Endothelial cell of umbilical vein (primary cell): ENCODE results near the gene EIF2D.

Source experiments
- POLR2A ChIP-seq: IDR thresholded peaks from 2 replicates; pipeline ENCODE4 v1.6.1; 2012; ENCODE audit warnings: low read depth, mild to moderate bottlenecking, control low read depth, low read length
- TF ChIP-seq, protein P1 (sequence below), 2 donors: IDR thresholded peaks; 1 replicate in 1 of 2; 2 replicates in 1 of 2; pipeline ENCODE4 v1.5.1; 2011; ENCODE audit warnings: low read length in 2 of 2, mild to moderate bottlenecking in 2 of 2, moderate library complexity in 2 of 2, control low read depth in 1 of 2, inconsistent platforms in 1 of 2, low read depth in 1 of 2; ENCODE audit not compliant: insufficient read depth in 1 of 2; ENCODE audit errors: extremely low read depth in 1 of 2

DNA sequence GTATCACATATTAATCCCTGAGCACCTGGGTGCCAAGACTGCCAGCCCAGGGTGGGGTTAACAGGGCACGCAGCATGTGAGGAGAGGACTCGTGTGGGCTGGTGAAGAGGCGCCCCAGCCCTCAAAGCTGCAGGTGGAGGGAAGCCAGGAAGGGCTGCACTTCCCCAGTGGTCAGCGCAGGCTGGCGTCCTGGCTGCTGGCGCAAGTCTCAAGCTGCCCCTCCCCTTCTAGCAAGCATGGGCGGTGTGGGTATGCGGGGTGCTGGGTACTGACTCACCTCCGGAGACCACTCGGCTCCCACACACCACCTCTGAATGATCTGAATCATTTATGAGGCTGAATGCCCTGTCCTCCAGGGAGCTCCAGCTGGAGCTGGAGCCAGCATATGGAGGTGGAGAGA, 44.0 kb downstream of the EIF2D start:
- TF ChIP-seq, protein P1, sequence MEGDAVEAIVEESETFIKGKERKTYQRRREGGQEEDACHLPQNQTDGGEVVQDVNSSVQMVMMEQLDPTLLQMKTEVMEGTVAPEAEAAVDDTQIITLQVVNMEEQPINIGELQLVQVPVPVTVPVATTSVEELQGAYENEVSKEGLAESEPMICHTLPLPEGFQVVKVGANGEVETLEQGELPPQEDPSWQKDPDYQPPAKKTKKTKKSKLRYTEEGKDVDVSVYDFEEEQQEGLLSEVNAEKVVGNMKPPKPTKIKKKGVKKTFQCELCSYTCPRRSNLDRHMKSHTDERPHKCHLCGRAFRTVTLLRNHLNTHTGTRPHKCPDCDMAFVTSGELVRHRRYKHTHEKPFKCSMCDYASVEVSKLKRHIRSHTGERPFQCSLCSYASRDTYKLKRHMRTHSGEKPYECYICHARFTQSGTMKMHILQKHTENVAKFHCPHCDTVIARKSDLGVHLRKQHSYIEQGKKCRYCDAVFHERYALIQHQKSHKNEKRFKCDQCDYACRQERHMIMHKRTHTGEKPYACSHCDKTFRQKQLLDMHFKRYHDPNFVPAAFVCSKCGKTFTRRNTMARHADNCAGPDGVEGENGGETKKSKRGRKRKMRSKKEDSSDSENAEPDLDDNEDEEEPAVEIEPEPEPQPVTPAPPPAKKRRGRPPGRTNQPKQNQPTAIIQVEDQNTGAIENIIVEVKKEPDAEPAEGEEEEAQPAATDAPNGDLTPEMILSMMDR (IDR thresholded peaks at IDR 0.05; ENCODE audit: extremely low read depth in 1 of 2, insufficient read depth in 1 of 2, low read depth in 1 of 2, low read length in 2 of 2): no peak
- TF ChIP-seq POLR2A: no peak
